ENCODE measurements around the gene ABCB10.

GRCh38 chr1:229563701-229564100 lies 5.2 kb upstream of the ABCB10 start:
- TF ChIP-seq CTCF (IDR thresholded peaks at IDR 0.05) (no peak), POLR2AphosphoS5 (IDR thresholded peaks at IDR 0.05) (no peak)
